ENCODE measurements around the gene ASB14.

DNA sequence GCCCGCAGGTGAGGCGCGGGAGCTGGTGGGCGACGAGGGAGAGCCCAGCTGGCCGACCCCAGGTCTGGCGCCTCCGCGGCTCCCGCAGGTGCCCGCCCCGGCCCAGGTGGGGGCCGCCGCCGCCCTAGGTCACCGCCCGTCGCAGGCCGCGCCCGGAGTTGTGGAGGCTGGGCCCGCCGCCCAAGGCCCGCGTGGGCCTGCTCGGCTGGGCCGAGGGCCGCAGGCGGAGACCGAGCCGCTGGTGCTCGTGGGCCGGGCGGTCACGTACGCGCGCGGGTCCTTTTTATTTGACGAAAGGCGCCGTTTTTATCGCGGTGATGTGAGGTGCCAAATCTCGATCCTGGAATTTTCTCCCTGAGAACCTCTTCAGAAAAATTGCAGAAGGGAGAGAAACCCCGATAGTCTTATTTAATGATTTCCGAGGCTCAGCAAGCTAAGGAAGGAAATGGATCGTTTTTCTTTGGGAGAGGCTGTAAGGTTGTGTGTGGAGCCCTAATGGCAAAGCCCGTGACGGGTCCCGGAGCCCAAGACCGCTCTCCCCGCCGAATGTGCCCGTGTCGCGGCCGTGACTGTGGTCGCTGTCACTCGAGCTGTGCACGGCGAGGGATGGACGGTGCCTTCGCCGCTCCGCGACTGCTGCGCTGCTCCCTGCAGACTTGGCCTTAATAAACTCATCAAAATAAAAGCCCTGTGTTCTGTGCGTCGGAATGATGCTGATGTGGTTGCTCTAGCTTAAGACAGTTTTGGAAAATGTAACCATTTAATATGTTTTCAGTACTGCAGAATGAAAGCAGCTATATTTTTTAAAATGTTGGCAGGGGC, 64.3 kb downstream of the ASB14 start:
- peak in 1 of 2 donors; percentile 52 for TF ChIP-seq POLR2A (IDR thresholded peaks at IDR 0.05)
- TF ChIP-seq, protein P1, sequence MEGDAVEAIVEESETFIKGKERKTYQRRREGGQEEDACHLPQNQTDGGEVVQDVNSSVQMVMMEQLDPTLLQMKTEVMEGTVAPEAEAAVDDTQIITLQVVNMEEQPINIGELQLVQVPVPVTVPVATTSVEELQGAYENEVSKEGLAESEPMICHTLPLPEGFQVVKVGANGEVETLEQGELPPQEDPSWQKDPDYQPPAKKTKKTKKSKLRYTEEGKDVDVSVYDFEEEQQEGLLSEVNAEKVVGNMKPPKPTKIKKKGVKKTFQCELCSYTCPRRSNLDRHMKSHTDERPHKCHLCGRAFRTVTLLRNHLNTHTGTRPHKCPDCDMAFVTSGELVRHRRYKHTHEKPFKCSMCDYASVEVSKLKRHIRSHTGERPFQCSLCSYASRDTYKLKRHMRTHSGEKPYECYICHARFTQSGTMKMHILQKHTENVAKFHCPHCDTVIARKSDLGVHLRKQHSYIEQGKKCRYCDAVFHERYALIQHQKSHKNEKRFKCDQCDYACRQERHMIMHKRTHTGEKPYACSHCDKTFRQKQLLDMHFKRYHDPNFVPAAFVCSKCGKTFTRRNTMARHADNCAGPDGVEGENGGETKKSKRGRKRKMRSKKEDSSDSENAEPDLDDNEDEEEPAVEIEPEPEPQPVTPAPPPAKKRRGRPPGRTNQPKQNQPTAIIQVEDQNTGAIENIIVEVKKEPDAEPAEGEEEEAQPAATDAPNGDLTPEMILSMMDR (IDR thresholded peaks at IDR 0.05), result no peak

Measured in sigmoid colon (tissue), 3 donors.